ENCODE results near the gene CLCN4. TPM values are rescaled to one million over a fixed set of nuclear protein-coding genes. Genes with fewer than 3 reads are reported as not detected.

CLCN4 gene
- total and polyA plus RNA-seq, 2 donors (not counting 1 experiment from before 2014, with no cell fraction given), result 7.7 to 9.1 TPM

GRCh38 chrX:10172877-10173276, 16.1 kb downstream of the CLCN4 start:
- intact Hi-C loops (cut with micrococcal nuclease), result no loop called here
- H3K9ac ChIP-seq (ENCODE audit: low read length), result no peak overlapping the region

GRCh38 chrX:10173331-10173900, 16.6 kb downstream of the CLCN4 start:
- Mint-ChIP-seq H3K4me1 (peaks cover 28% of the 10 kb centered on the region), H3K9me3 (ENCODE audit: insufficient read depth) (no peaks in the 10 kb centered on the region)
- peaks cover 48% of the 10 kb centered on the region for H4K20me1 ChIP-seq (ENCODE audit: control insufficient read depth, insufficient read depth, low read length, poor library complexity, severe bottlenecking)

More at GRCh38 chrX:10172877-10173276, 16.1 kb downstream of the CLCN4 start:
- POLR2A ChIA-PET, result no interaction called here
- H3K36me3 ChIP-seq (replicated peaks in 1 of 2; ENCODE audit: control extremely low read depth in 1 of 2, control insufficient read depth in 1 of 2, extremely low read depth in 1 of 2, insufficient read depth in 2 of 2, low read length in 1 of 2), result peaks cover 0 to 14% of the 10 kb centered on the region in 2 experiments
- Mint-ChIP-seq H3K27me3 (no peaks in the 10 kb centered on the region), H3K4me1 (peaks cover 28% of the 10 kb centered on the region), H3K9me3 (ENCODE audit: insufficient read depth) (no peaks in the 10 kb centered on the region), H3K4me3 (no peak overlapping the region), H3K27ac (no peak overlapping the region)
- H3K4me3 ChIP-seq (ENCODE audit: control extremely low read depth in 1 of 5, extremely low read depth in 1 of 5, insufficient read depth in 1 of 5, low read depth in 2 of 5, low read length in 4 of 5), result no peak overlapping the region
- no peaks in the 10 kb centered on the region for H3K9me3 ChIP-seq (ENCODE audit: control extremely low read depth in 1 of 3, control insufficient read depth in 2 of 3, insufficient read depth in 1 of 3, low read length in 2 of 3)
- WGBS (ENCODE audit: insufficient coverage), result 93% methylated on average over 6 of the region's 11 CpGs
- H3K27ac ChIP-seq (ENCODE audit: low read length in 2 of 2), result no peak overlapping the region
- H3K4me1 ChIP-seq (ENCODE audit: control insufficient read depth in 2 of 2, insufficient read depth in 2 of 2, low read length in 2 of 2), result peaks cover 3 to 15% of the 10 kb centered on the region in 2 donors
- peaks cover 47% of the 10 kb centered on the region for H4K20me1 ChIP-seq (ENCODE audit: control insufficient read depth, insufficient read depth, low read length, poor library complexity, severe bottlenecking)
- H3K27me3 ChIP-seq (replicated peaks in 1 of 4; ENCODE audit: control extremely low read depth in 1 of 4, control insufficient read depth in 3 of 4, insufficient read depth in 4 of 4, low read length in 3 of 4), result no peaks in the 10 kb centered on the region
- DNase-seq (no peak), ATAC-seq (ENCODE audit: low read depth) (no peak)
- H3K4me2 ChIP-seq (replicated peaks; ENCODE audit: low read depth, low read length, poor library complexity, severe bottlenecking), result no peak overlapping the region
- H3K79me2 ChIP-seq (ENCODE audit: control insufficient read depth, insufficient read depth, low read length), result peaks cover 68% of the 10 kb centered on the region
- TF ChIP-seq EZH2 (IDR thresholded peaks at IDR 0.05; ENCODE audit: borderline replicate concordance, insufficient read depth, low read depth, low read length, poor library complexity, severe bottlenecking), result no peak
- TF ChIP-seq CTCF (IDR thresholded peaks at IDR 0.05), result no peak
- H2AFZ ChIP-seq (ENCODE audit: insufficient read depth, low read depth, low read length, poor library complexity, severe bottlenecking), result no peak overlapping the region
- CTCF ChIA-PET, result no interaction called here

More at GRCh38 chrX:10173331-10173900, 16.6 kb downstream of the CLCN4 start:
- ChIA-PET POLR2A (no interaction called here), CTCF (no interaction called here)
- no peak overlapping the region for H2AFZ ChIP-seq (ENCODE audit: insufficient read depth, low read depth, low read length, poor library complexity, severe bottlenecking)
- no peak overlapping the region for H3K4me2 ChIP-seq (replicated peaks; ENCODE audit: low read depth, low read length, poor library complexity, severe bottlenecking)
- no peaks in the 10 kb centered on the region for H3K9me3 ChIP-seq (ENCODE audit: control extremely low read depth in 1 of 3, control insufficient read depth in 2 of 3, insufficient read depth in 1 of 3, low read length in 2 of 3)
- no peak overlapping the region for H3K4me3 ChIP-seq (ENCODE audit: control extremely low read depth in 1 of 5, extremely low read depth in 1 of 5, insufficient read depth in 1 of 5, low read depth in 2 of 5, low read length in 4 of 5)
- TF ChIP-seq EZH2 (IDR thresholded peaks at IDR 0.05; ENCODE audit: borderline replicate concordance, insufficient read depth, low read depth, low read length, poor library complexity, severe bottlenecking), result no peak
- no peak for TF ChIP-seq CTCF (IDR thresholded peaks at IDR 0.05)
- H3K27ac ChIP-seq (ENCODE audit: low read length in 2 of 2), result no peak overlapping the region
- Mint-ChIP-seq H3K4me3 (no peak overlapping the region), H3K27me3 (no peaks in the 10 kb centered on the region), H3K27ac (no peak overlapping the region)
- H3K36me3 ChIP-seq (replicated peaks in 1 of 2; ENCODE audit: control extremely low read depth in 1 of 2, control insufficient read depth in 1 of 2, extremely low read depth in 1 of 2, insufficient read depth in 2 of 2, low read length in 1 of 2), result peaks cover 0 to 14% of the 10 kb centered on the region in 2 experiments
- peaks cover 3 to 15% of the 10 kb centered on the region in 2 donors for H3K4me1 ChIP-seq (ENCODE audit: control insufficient read depth in 2 of 2, insufficient read depth in 2 of 2, low read length in 2 of 2)
- no peak for DNase-seq
- WGBS (ENCODE audit: insufficient coverage), result 96% methylated on average over 18 of the region's 19 CpGs
- H3K27me3 ChIP-seq (replicated peaks in 1 of 4; ENCODE audit: control extremely low read depth in 1 of 4, control insufficient read depth in 3 of 4, insufficient read depth in 4 of 4, low read length in 3 of 4), result no peaks in the 10 kb centered on the region
- ATAC-seq (ENCODE audit: low read depth), result no peak
- peaks cover 65% of the 10 kb centered on the region for H3K79me2 ChIP-seq (ENCODE audit: control insufficient read depth, insufficient read depth, low read length)
- H3K9ac ChIP-seq (ENCODE audit: low read length), result no peak overlapping the region
- intact Hi-C loops (cut with micrococcal nuclease), result no loop called here
